Measurements from ENCODE around the gene SHOC2.

The SHOC2 gene

GRCh38 chr10:110989016-110989415 lies 69.6 kb downstream of the SHOC2 start:
- TF ChIP-seq CTCF (conservative IDR thresholded peaks at IDR 0.05): no peak
- no peak overlapping the region for H3K27ac ChIP-seq

DNA sequence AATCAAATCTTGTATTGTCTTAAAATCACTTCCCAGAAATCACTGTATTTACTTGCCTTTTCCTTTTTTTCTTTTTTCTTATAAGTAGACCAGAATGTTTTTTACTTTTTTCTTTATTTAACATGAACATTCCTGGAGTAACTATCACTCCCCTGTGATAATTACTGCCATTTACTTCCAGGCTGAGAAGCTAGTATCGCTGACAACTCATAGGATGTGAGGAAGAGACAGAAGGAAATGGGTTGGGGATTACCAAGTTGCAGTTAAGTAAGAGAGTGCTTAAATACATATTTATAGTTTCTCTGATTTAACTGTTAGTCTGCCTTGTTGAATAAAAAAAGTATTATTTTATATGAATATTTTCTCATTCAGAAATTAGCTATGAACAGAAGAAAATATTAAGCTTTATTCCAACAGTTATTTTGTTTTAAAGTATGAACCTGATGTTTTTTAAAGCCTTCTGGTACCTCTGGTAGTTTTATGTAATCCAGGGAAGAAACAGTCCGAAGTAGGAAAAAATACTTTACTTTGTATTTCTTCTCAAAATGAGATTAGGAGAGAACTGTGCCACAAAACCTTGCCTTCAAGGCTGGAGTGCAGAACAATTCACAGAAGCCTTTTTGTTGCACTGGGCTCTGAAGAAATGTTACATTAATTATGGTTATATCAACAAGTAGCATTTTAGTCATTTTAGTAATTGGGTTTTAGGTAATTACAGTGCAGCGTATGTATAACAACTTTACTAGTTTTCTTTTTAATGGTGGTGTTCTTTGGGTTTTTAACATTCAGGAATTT lies 72.8 kb downstream of the SHOC2 start:
- no peak for TF ChIP-seq CTCF (conservative IDR thresholded peaks at IDR 0.05)

DNA sequence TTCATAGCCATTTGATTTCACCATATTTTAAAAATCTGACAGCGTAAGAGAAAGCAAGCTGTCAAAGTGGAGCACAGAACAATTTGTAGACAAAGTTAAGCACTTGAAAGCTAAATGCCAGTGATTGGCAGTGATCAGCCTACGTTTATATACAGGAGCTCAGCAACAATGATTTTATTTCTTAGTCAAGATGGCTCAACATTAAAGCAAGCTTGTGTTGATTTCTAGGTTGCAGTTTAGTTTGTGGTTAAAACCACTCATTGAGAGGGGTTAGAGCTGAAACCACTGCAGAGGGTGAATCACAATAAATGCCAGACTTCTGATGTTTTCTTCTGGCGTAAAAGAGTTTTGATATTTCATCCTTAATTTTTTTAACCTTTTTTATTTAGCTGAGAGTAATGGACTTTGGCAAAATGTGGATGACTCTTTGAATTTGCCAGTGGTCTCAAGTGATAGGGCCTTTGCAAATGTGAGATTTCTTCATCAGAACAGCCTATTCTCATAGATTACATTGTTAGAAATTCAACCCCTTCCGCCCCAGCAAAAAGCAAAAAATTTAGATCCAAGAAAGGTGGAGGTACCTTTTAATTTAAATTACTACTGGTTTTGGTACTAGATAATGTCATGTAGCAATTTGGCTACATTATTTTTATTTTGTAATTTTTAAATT lies 73.8 kb downstream of the SHOC2 start:
- H3K27ac ChIP-seq: no peak overlapping the region
- no peak for TF ChIP-seq CTCF (conservative IDR thresholded peaks at IDR 0.05)

More for the DNA sequence above, 72.8 kb downstream of the SHOC2 start:
- H3K27ac ChIP-seq: no peak overlapping the region

GRCh38 chr10:110994406-110995086 lies 75.1 kb downstream of the SHOC2 start:
- no peak for TF ChIP-seq CTCF (conservative IDR thresholded peaks at IDR 0.05)
- no peak overlapping the region for H3K27ac ChIP-seq

DNA sequence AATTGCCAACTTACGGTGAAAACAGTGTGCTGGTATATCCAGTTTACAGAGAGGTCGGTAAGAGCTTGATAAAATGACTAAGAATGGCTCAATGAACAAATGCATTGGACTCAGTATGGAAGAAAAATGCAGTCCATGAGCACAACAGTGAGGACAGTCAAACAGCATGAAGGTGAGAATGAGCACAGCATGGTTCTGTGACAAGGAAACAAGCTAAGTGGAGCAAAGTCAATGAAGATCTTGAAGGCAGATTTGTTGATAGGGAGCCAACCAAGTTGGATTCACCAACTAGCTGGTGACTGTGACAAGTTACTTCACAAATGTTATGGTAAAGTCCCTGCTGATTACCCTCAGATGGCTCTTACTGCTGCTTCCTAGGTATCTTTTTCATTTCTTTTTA lies 75.9 kb downstream of the SHOC2 start:
- TF ChIP-seq CTCF (conservative IDR thresholded peaks at IDR 0.05): no peak
- no peak overlapping the region for H3K27ac ChIP-seq

DNA sequence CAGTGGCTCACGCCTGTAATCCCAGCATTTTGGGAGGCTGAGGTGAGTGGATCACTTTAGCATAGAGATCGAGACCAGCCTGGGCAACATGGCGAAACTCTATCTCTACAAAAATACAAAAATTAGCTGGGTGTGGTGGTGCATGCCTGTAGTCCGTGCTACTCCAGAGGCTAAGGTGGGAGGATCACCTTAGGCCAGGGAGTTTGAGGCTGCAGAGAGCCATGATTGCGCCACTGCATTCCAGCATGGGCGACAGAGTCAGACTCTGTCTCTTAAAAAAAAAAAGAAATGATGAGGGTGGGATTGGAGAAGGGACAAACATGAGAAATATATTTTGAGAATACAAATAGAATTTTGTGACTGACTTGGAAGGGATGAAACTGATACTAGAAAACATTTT lies 76.9 kb downstream of the SHOC2 start:
- no peak overlapping the region for H3K27ac ChIP-seq
- no peak for TF ChIP-seq CTCF (conservative IDR thresholded peaks at IDR 0.05)

DNA sequence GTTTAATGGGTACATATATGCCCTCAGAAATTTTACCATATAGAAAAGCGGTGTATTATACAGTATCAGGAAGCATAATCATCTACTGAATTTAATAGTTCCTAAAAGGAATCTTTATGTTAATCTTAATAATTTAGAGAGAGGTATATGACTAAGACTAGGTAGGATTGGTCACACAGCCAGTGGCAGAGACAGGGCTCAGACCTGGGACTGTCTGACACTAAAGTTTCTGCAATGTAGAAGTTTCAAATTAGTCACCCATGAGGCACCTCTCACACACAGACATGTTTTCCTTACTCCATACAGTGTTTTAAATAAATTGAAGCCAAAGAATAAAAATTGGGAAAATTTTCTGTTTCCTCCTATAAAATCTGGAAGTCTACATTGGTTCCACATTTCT lies 84.6 kb downstream of the SHOC2 start:
- no peak for TF ChIP-seq CTCF (conservative IDR thresholded peaks at IDR 0.05)
- H3K27ac ChIP-seq: no peak overlapping the region
